AG09309 (cell line): ENCODE data around the gene RAMP2.

Experiments used
- DNase-seq: peaks from one replicate; pipeline ENCODE4 v3.0.0-alpha.2; 2010; ENCODE audit warnings: low read depth
- H3K4me3 ChIP-seq: 2 replicates; pipeline ENCODE4 v1.5.1; 2011; ENCODE audit warnings: mild to moderate bottlenecking, low read depth, low read length, moderate library complexity; ENCODE audit not compliant: control insufficient read depth
- CTCF ChIP-seq: IDR thresholded peaks from 2 replicates; pipeline ENCODE4 v1.5.1; 2011; ENCODE audit warnings: mild to moderate bottlenecking, low read depth, low read length, inconsistent platforms; ENCODE audit not compliant: insufficient read depth, control insufficient read depth; ENCODE audit errors: missing control alignments

RAMP2 gene

GRCh38 chr17:42773290-42774035 is 12.4 kb downstream of the RAMP2 start, which contains the start of gene VPS25:
Gene VPS25, plus strand, starts transcription at chr17:42773449. Its CDS starts 27 bp downstream, at chr17:42773476.
- TF ChIP-seq CTCF: peak; percentile 31
- peak within 1 kb of the TSS; percentile 96 for H3K4me3 ChIP-seq
- DNase-seq: peak; percentile 43

- peak overlapping the region; percentile 96 for H3K4me3 ChIP-seq
- DNase-seq: no peak
- no peak for TF ChIP-seq CTCF
Observed at GRCh38 chr17:42774066-42774745, 13.2 kb downstream of the RAMP2 start.

GRCh38 chr17:42775534-42776098 is 14.6 kb downstream of the RAMP2 start:
- DNase-seq: no peak
- no peak for TF ChIP-seq CTCF
- H3K4me3 ChIP-seq: no peak overlapping the region

GRCh38 chr17:42778570-42778969 is 17.5 kb downstream of the RAMP2 start:
- DNase-seq: no peak
- no peak for TF ChIP-seq CTCF
- no peak overlapping the region for H3K4me3 ChIP-seq

GRCh38 chr17:42779304-42779935 is 18.4 kb downstream of the RAMP2 start:
- no peak for TF ChIP-seq CTCF
- DNase-seq: no peak
- H3K4me3 ChIP-seq: no peak overlapping the region
